Gastroesophageal sphincter (tissue), 4 donors: ENCODE measurements around the gene NBDY. TPM values are rescaled to one million over a fixed set of nuclear protein-coding genes. Genes with fewer than 3 reads are reported as not detected.
A peak's percentile ranks its signal among the peaks of the same experiment; 100 is the strongest.
"Not testable (repeated sequence)": the region's sequence is repeated elsewhere in the genome, so short reads cannot be mapped to it uniquely, and the experiment has no call there.

Source experiments
- ATAC-seq: fragments of 150-250 bp; one replicate; pipeline ENCODE4 v1.9.1; 2016; ENCODE audit warnings: mild to moderate bottlenecking, moderate library complexity
- H3K27ac ChIP-seq, 4 donors: fragments of 200-600 bp; sonication (generic) in 3 of 4; 1 replicate in 3 of 4; 2 replicates in 1 of 4; pipeline ENCODE4 v1.5.1; 2016 to 2019
- H3K27me3 ChIP-seq: fragments of 200-600 bp; sonication (generic); one replicate; pipeline ENCODE4 v1.5.1; 2019
- H3K36me3 ChIP-seq, 2 donors: fragments of 200-600 bp; sonication (generic); one replicate each; pipeline ENCODE4 v1.5.1; 2019; ENCODE audit warnings: control low read depth in 1 of 2
- H3K4me1 ChIP-seq, 3 donors: fragments of 200-600 bp; sonication (generic); 1 replicate in 2 of 3; 2 replicates in 1 of 3; pipeline ENCODE4 v1.5.1; 2016 to 2019; ENCODE audit warnings: control low read depth in 2 of 3
- H3K4me3 ChIP-seq, 2 donors: fragments of 200-600 bp; sonication (generic); one replicate each; pipeline ENCODE4 v1.5.1; 2019; ENCODE audit warnings: mild to moderate bottlenecking in 1 of 2, moderate library complexity in 1 of 2
- H3K9me3 ChIP-seq, 3 donors: fragments of 200-600 bp; sonication (generic); one replicate each; pipeline ENCODE4 v1.5.1; 2017 to 2019; ENCODE audit warnings: control low read depth in 2 of 3
- EP300 ChIP-seq: sonication (generic); formaldehyde crosslinking; IDR thresholded peaks from one replicate; pipeline ENCODE4 v1.6.1; 2017; ENCODE audit warnings: antibody characterized with exemption, mild to moderate bottlenecking
- POLR2A ChIP-seq, 2 donors: fragments of 450-650 bp; IDR thresholded peaks; one replicate each; pipeline ENCODE4 v1.6.1; 2017; ENCODE audit warnings: antibody characterized with exemption in 2 of 2, mild to moderate bottlenecking in 2 of 2, moderate library complexity in 1 of 2
- POLR2AphosphoS5 ChIP-seq: sonication (generic); formaldehyde crosslinking; IDR thresholded peaks from one replicate; pipeline ENCODE4 v1.6.1; 2017; ENCODE audit warnings: antibody characterized with exemption
- WGBS, 2 donors: methylation state at CpG; one replicate each; pipeline ENCODE4 v1.1.5; 2018; ENCODE audit warnings: low coverage in 1 of 2; 5-methylcytosine and 5-hydroxymethylcytosine counted together
- total RNA-seq, 4 donors: library from RNA; depleted of rRNA; stranded (reverse); fragments of >200 nt; gene quantifications; one replicate each; pipeline ENCODE4 v1.1.0, GENCODE V29; 2016
- TF ChIP-seq, protein P1 (sequence below), 4 experiments: fragments of 200-600 bp in 2 of 4; fragments of 450-650 bp in 2 of 4; sonication (generic) in 1 of 4; IDR thresholded peaks; one replicate each; pipeline ENCODE4 v1.5.1; 2017 to 2019; ENCODE audit warnings: antibody characterized with exemption in 4 of 4, mild to moderate bottlenecking in 2 of 4, moderate library complexity in 2 of 4

Gene NBDY
- total RNA-seq, 4 donors from 2014 or later = 6.6 to 16.0 (median 12.0) TPM

DNA sequence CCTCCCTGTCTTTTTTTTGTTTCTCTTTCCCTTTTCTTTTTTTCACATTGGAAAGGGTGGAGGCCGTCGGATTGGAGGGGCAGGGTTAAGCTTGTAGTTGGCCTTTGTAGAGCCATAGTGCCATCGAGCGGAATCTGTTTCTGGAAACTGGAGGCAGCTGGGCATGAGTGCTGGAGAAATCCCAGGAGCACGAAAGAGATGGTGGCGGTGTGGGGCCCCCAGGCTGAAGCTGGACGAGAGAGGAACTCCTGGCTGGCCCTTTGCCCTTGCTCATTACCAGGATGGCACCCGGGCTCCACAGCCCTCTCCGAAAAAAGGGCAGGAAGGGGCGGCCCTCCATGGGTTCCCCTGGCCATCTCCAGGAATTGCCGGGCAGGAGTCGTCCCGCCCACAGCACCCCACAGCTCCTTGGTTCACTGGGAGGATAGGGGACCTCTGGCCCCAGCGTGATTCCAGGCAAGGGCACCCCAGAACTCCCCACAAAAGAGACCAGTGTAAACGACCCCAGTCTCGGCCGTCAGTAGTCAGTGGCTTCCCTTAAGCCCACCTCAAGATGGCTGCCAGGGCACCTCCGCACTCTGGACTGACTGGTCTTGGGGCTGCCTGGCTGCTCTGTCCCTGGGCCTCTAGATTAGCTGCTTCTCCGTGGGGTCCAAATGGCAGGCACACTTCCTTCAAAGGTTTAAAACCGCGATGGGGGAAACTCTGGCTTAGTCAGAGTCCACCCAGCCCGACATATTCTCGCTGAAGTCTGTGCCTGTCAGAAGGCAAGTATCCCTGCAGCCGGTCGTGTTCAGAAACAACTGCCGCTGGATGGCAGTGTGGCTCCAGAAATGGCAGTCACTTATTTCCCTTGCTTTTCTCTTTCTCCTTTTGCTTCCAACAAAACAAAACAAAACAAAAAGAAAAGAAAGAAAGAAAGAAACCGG, 74.1 kb downstream of the NBDY start:
- Histone ChIP-seq H3K9me3 (no peaks in the 10 kb centered on the region), H3K4me1 (peaks cover 0 to 9% (median 9%) of the 10 kb centered on the region in 3 donors), H3K27ac (peak overlapping the region in 2 of 4 donors; percentile 83 to 89), H3K36me3 (no peaks in the 10 kb centered on the region), H3K4me3 (no peak overlapping the region), H3K27me3 (no peaks in the 10 kb centered on the region)
- no peak for TF ChIP-seq POLR2AphosphoS5
- TF ChIP-seq POLR2A (IDR thresholded peaks at IDR 0.05) = no peak
- no peak for TF ChIP-seq EP300
- TF ChIP-seq, protein P1, sequence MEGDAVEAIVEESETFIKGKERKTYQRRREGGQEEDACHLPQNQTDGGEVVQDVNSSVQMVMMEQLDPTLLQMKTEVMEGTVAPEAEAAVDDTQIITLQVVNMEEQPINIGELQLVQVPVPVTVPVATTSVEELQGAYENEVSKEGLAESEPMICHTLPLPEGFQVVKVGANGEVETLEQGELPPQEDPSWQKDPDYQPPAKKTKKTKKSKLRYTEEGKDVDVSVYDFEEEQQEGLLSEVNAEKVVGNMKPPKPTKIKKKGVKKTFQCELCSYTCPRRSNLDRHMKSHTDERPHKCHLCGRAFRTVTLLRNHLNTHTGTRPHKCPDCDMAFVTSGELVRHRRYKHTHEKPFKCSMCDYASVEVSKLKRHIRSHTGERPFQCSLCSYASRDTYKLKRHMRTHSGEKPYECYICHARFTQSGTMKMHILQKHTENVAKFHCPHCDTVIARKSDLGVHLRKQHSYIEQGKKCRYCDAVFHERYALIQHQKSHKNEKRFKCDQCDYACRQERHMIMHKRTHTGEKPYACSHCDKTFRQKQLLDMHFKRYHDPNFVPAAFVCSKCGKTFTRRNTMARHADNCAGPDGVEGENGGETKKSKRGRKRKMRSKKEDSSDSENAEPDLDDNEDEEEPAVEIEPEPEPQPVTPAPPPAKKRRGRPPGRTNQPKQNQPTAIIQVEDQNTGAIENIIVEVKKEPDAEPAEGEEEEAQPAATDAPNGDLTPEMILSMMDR (IDR thresholded peaks at IDR 0.05) = peak in 3 of 4 experiments; percentile 22 to 73 (median 27)
- WGBS, 2 donors = 29% methylated on average over 8 of the region's 27 CpGs; no CpG with 5 or more reads in 1 of the 2 donors
- ATAC-seq = peak; percentile 81

DNA sequence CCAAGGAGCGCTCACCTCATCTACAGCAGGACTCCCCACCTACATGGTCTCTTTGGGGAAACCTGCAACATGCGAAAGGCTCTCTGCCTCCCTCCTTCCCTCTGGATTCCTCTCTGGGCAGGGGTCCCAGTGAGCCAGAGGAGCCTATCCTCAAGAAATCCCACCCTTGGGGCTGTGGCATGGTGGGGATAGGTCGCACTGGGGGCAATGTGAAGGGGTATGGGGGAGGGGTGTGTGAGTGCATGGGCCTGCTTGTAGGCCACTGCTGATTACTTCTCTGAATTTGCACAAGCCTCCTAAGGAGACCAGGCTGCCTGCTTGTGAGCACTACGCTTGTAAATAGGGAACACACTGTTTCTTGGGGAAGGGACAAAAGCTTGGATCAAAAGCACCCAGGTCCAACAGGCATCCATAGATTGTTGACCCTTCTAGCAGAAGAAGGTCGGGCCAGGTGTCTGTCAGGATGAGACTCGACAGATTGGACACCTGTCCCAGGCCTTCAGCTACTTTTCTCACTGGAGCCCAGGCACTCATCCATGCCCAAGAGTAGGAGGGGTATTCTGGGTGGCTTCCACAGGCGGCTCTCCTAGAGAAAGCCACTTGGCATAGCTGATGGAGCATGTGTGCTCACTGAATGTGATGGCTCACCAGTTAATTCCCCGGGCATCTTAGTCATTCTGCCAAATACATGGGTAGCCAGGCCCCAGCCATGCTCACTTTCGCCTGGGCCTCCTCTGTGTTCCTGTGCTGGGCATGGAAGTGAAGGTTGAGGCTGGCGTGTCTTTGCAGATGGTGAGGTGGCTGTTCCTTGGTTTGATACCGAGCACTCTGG, 75.0 kb downstream of the NBDY start:
- peak overlapping the region in 1 of 4 donors; percentile 89 for H3K27ac ChIP-seq
- ATAC-seq = no peak
- no peaks in the 10 kb centered on the region for H3K36me3 ChIP-seq
- peaks cover 0 to 9% (median 9%) of the 10 kb centered on the region in 3 donors for H3K4me1 ChIP-seq
- H3K27me3 ChIP-seq = no peaks in the 10 kb centered on the region
- 77% methylated on average over 3 of the region's 11 CpGs; no CpG with 5 or more reads in 1 of the 2 donors for WGBS, 2 donors
- TF ChIP-seq POLR2A (IDR thresholded peaks at IDR 0.05) (no peak), EP300 (no peak), POLR2AphosphoS5 (no peak)
- TF ChIP-seq, protein P1 (IDR thresholded peaks at IDR 0.05) = no peak
- no peak overlapping the region for H3K4me3 ChIP-seq
- H3K9me3 ChIP-seq = no peaks in the 10 kb centered on the region

DNA sequence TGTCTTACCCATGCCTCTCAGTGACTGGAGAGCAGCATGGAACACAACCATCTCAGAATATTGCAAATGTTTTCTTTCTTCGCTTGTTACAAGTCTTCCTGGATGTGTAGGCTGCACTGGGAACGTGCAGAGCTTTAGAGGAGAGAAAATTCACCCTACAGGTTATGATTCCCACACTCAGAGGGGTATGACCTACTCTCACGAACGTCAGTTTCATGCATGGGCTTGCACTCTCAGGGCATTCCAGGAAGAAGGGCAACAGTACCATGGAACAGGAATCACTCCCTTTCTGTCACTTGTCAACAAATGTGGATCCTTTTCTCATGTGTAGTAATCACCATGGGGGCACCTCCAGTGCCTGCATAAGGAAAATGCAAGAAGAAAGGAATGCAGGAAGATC, 75.8 kb downstream of the NBDY start:
- H3K27me3 ChIP-seq = no peaks in the 10 kb centered on the region
- H3K4me1 ChIP-seq = peaks cover 0 to 9% (median 9%) of the 10 kb centered on the region in 3 donors
- WGBS, 2 donors = 80% methylated on average over 1 of the region's 4 CpGs; no CpG with 5 or more reads in 1 of the 2 donors
- no peak overlapping the region for H3K4me3 ChIP-seq
- no peaks in the 10 kb centered on the region for H3K9me3 ChIP-seq
- H3K36me3 ChIP-seq = no peaks in the 10 kb centered on the region
- no peak overlapping the region for H3K27ac ChIP-seq
- ATAC-seq = no peak
- TF ChIP-seq EP300 (no peak), POLR2AphosphoS5 (no peak), POLR2A (IDR thresholded peaks at IDR 0.05) (no peak)
- TF ChIP-seq, protein P1 (IDR thresholded peaks at IDR 0.05) = no peak

DNA sequence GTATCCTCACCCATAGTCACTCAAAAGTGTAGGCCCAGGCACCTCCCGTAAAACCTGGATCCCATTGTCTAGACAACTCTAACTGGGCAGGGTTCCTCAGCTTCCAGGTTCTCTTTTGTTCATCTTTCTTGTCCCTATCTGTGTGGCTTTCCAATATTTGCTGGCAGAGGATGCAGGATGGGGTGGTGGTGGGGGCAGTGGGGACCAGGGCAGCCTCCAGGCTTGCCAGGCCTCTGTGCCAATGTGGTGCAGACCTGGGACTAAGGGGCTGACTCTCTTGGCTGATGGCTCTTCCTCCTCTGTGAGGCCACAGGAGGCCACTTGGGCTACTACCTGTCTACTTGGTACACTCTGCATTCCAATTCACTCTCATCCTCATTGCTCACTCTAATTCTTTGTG, 76.4 kb downstream of the NBDY start:
- H3K4me1 ChIP-seq = peaks cover 0 to 9% (median 9%) of the 10 kb centered on the region in 3 donors
- TF ChIP-seq POLR2A (IDR thresholded peaks at IDR 0.05) (no peak), EP300 (no peak), POLR2AphosphoS5 (no peak)
- TF ChIP-seq, protein P1 (IDR thresholded peaks at IDR 0.05) = no peak
- H3K9me3 ChIP-seq = no peaks in the 10 kb centered on the region
- H3K27me3 ChIP-seq = no peaks in the 10 kb centered on the region
- no peak overlapping the region for H3K4me3 ChIP-seq
- H3K36me3 ChIP-seq = no peaks in the 10 kb centered on the region
- no CpG with 5 or more reads among the region's 1 CpG for WGBS, 2 donors
- H3K27ac ChIP-seq = no peak overlapping the region
- no peak for ATAC-seq

DNA sequence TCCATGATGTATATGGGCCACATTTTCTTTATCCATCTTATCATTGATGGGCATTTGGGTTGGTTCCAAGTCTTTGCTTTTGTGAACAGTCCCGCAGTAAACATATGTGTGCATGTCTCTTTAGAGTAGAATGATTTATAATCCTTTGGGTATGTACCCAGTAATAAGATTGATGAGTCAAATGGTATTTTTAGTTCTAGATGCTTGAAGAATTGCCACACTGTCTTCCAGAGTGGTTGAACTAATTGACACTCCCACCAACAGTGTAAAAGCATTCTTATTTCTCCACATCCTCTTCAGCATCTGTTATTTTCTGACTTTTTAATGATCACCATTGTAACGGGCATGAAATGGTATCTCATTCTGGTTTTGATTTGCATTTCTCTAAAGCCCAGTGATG, 77.1 kb downstream of the NBDY start:
- not testable (repeated sequence) for H3K4me3 ChIP-seq, H3K27me3 ChIP-seq, H3K9me3 ChIP-seq, ATAC-seq, H3K36me3 ChIP-seq, H3K27ac ChIP-seq, H3K4me1 ChIP-seq
- WGBS, 2 donors = 77 to 82% methylated on average over 2 of the region's 2 CpGs
